GM13977 (cell line): ENCODE results near the gene DUS3L.

Experiments
- DNase-seq: peaks from one replicate; pipeline ENCODE4 v3.0.0; 2012; ENCODE audit warnings: low spot score
- CTCF ChIP-seq: IDR thresholded peaks from 2 replicates; pipeline ENCODE4 v1.5.1; 2012; ENCODE audit warnings: mild to moderate bottlenecking, control low read depth; ENCODE audit not compliant: insufficient read depth; ENCODE audit errors: extremely low read depth, missing control alignments
- in situ Hi-C: fragments of 300-500 bp; cut with MboI; formaldehyde crosslinking; loops from one replicate; pipeline ENCODE4 v1.12.0; 2022; ENCODE audit warnings: low sequenced_read_pairs, low pct_unique_long_range_greater_than_20kb, mixed read lengths, inconsistent platforms; ENCODE audit not compliant: unreplicated experiment

Gene DUS3L

GRCh38 chr19:5820785-5821184, 29.8 kb upstream of the DUS3L start:
- no peak for DNase-seq
- TF ChIP-seq CTCF, result no peak
- in situ Hi-C loops, result loop anchor here (25.0 kb wide), 1 partner anchor 192 kb away; no protein-coding TSS in a partner anchor

DNA sequence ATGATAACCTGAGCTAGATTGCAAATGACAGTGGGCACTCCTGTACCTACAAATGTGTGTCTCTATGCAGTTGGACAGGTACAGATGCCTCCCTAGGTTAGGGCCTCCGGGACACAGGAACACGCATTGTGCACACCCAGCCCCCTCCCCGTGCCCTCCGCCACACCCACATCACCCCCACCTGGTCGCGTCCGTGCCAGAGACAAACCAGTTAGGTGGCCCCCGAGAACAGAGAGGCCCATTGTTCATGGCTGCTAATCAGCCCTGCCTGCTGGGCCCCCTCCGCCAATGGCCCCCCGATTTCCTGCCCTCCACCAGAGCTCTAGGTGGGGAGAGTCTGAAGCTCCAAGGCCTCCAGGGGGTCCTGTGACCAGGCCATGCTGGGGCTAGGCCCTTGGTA, 27.6 kb upstream of the DUS3L start:
- in situ Hi-C loops, result loop anchor here (25.0 kb wide), 1 partner anchor 194 kb away; no protein-coding TSS in a partner anchor
- TF ChIP-seq CTCF, result no peak
- DNase-seq, result no peak

GRCh38 chr19:5817218-5817617, 26.3 kb upstream of the DUS3L start:
- TF ChIP-seq CTCF, result no peak
- in situ Hi-C loops, result loop anchor here (25.0 kb wide), 1 partner anchor 195 kb away; no protein-coding TSS in a partner anchor
- no peak for DNase-seq

DNA sequence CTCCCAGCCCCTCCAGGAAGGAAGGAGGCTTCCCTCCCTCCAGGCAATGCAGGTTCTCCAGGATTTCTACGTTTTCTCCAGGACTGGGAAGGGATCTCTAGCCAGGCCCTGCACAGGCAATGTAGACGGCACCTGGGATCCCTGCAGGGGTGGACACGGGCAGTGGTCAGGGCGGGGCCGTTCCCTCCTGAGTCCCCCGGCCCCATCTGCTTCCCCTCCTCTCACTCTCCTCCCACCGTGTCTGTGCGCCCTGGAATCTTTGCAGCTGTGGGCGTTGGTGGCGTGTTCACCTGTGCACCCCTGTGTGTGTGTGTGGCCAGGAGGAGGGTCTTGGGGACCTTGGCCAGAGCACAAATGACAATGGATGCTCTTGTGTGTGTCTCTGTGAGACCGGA, 23.9 kb upstream of the DUS3L start:
- in situ Hi-C loops, result loop anchor here (25.0 kb wide), 1 partner anchor 197 kb away; no protein-coding TSS in a partner anchor
- DNase-seq, result no peak
- TF ChIP-seq CTCF, result no peak

DNA sequence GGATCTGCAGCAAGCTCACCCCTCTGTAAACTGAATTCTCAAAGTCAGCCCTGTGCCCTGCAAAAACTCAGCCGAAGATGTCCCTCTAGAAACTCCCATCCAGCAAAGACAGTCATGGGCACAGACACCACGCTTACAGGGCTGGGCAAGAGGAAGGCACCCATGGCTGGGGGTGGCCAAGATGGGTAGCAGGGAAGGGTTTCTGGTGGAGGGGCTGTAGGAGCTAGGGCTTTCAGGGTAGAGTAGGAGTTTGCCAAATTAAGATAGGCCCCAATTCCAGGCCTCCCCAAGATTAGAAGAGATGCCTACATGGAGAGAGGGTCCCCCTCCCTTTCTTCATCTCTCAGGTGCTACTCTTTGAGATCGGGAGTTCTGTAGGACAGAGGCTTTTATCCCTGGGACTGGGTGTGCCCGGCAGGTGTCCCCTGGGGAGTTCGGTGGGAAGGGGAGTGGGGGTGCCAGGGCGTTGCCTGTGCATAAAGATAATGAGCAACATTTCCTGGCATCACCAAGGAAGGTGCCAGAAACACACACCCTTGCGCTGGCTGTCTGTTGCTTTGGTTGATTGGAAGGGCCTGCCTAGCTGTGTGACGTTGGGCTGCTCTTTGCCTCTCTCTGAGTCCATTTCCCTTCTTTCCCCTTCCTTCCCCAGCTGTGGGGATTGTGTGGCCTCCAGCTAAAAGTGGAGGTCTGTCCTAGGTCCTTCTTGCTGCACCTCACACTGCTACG, 23.3 kb upstream of the DUS3L start:
- no peak for DNase-seq
- in situ Hi-C loops, result loop anchor here (25.0 kb wide), 1 partner anchor 198 kb away; no protein-coding TSS in a partner anchor
- TF ChIP-seq CTCF, result no peak

DNA sequence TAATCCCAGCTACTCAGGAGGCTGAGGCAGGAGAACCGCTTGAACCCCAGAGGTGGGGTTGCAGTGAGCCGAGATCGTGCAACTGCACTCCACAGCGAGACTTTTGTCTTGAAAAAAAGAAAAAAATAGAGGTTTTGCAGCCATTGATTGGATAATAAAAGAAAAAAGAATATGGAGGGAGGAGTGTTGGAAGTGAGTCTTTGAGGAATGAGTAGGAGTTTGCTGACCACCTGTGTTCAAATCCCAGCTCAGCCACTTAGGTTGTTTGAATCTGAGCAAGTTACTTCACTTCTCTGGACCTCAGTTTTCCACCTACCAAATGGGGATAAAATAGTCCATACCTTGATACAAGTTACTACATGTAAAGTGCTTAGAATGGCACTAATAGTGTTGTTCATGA, 20.2 kb upstream of the DUS3L start:
- in situ Hi-C loops, result loop anchor here (25.0 kb wide), 1 partner anchor 201 kb away; no protein-coding TSS in a partner anchor
- DNase-seq, result no peak
- TF ChIP-seq CTCF, result no peak
